Bronchial epithelial cell (primary cell): ENCODE results near the gene SLC18A2. TPM values are rescaled to one million over a fixed set of nuclear protein-coding genes. Genes with fewer than 3 reads are reported as not detected.

ENCODE experiments used
- DNase-seq: peaks from one replicate; pipeline ENCODE4 v3.0.0-alpha.2; 2010; ENCODE audit warnings: low read depth
- FAIRE-seq: peaks from 2 replicates; lab custom pipeline; 2011; peaks lifted over from hg19 to GRCh38; lab: Jason Lieb, UNC
- H3K27me3 ChIP-seq: 2 replicates; pipeline ENCODE4 v1.5.1; 2011; ENCODE audit warnings: low read length; ENCODE audit not compliant: control insufficient read depth, insufficient read depth
- H3K36me3 ChIP-seq: 2 replicates; pipeline ENCODE4 v1.5.1; 2011; ENCODE audit warnings: low read length; ENCODE audit not compliant: control insufficient read depth, insufficient read depth
- H3K4me3 ChIP-seq: 2 replicates; pipeline ENCODE4 v1.5.1; 2011; ENCODE audit warnings: mild to moderate bottlenecking, low read depth, low read length, control low read depth
- CTCF ChIP-seq: IDR thresholded peaks from 2 replicates; pipeline ENCODE4 v1.5.1; 2011; ENCODE audit warnings: mild to moderate bottlenecking, moderate library complexity, low read length, control low read depth, inconsistent platforms; ENCODE audit not compliant: insufficient read depth, severe bottlenecking
- total RNA-seq: library from RNA; depleted of rRNA; stranded (reverse); fragments of >200 nt; gene quantifications from 2 replicates; pipeline ENCODE4 v1.2.1, GENCODE V29; 2014

Gene SLC18A2
- total RNA-seq, 1 donor from 2014 or later = not detected

GRCh38 chr10:117255835-117256460, 15.0 kb downstream of the SLC18A2 start:
- DNase-seq (no peak), FAIRE-seq (no peak)
- no peaks in the 10 kb centered on the region for H3K36me3 ChIP-seq
- no peaks in the 10 kb centered on the region for H3K27me3 ChIP-seq
- H3K4me3 ChIP-seq = no peak overlapping the region
- TF ChIP-seq CTCF = no peak

GRCh38 chr10:117256910-117257309, 16.0 kb downstream of the SLC18A2 start:
- H3K4me3 ChIP-seq = no peak overlapping the region
- H3K36me3 ChIP-seq = no peaks in the 10 kb centered on the region
- FAIRE-seq (no peak), DNase-seq (no peak)
- H3K27me3 ChIP-seq = no peaks in the 10 kb centered on the region
- TF ChIP-seq CTCF = no peak

GRCh38 chr10:117257721-117258120, 16.8 kb downstream of the SLC18A2 start:
- no peaks in the 10 kb centered on the region for H3K36me3 ChIP-seq
- no peak overlapping the region for H3K4me3 ChIP-seq
- no peak for FAIRE-seq
- TF ChIP-seq CTCF = no peak
- no peak for DNase-seq
- no peaks in the 10 kb centered on the region for H3K27me3 ChIP-seq

- DNase-seq (no peak), FAIRE-seq (no peak)
- Histone ChIP-seq H3K4me3 (no peak overlapping the region), H3K36me3 (no peaks in the 10 kb centered on the region), H3K27me3 (no peaks in the 10 kb centered on the region)
- TF ChIP-seq CTCF = no peak
Measured at GRCh38 chr10:117259279-117259678, 18.4 kb downstream of the SLC18A2 start.

GRCh38 chr10:117260084-117260483, 19.2 kb downstream of the SLC18A2 start:
- no peaks in the 10 kb centered on the region for H3K36me3 ChIP-seq
- no peak for FAIRE-seq
- H3K27me3 ChIP-seq = no peaks in the 10 kb centered on the region
- no peak for TF ChIP-seq CTCF
- DNase-seq = no peak
- H3K4me3 ChIP-seq = no peak overlapping the region

GRCh38 chr10:117261501-117261900, 20.6 kb downstream of the SLC18A2 start:
- no peak for TF ChIP-seq CTCF
- Histone ChIP-seq H3K27me3 (no peaks in the 10 kb centered on the region), H3K4me3 (no peak overlapping the region), H3K36me3 (no peaks in the 10 kb centered on the region)
- DNase-seq (no peak), FAIRE-seq (no peak)
